SK-N-SH treated with all-trans-retinoic acid at 6 μM for 48 hours (cell line): ENCODE results near the gene LY6G5B.

Experiments used
- GLIS3 ChIP-seq: fragments of 250-450 bp; sonication (Bioruptor Pico); IDR thresholded peaks from 2 replicates; pipeline ENCODE4 v1.5.0; 2020; ENCODE audit warnings: mild to moderate bottlenecking, moderate library complexity
- OSR1 ChIP-seq: fragments of 250-450 bp; sonication (Bioruptor Pico); IDR thresholded peaks from 2 replicates; pipeline ENCODE4 v1.8.0; 2022; ENCODE audit warnings: moderate library complexity, mild to moderate bottlenecking, inconsistent platforms
- PPARA ChIP-seq: fragments of 250-450 bp; sonication (Bioruptor Pico); IDR thresholded peaks from 2 replicates; pipeline ENCODE4 v1.5.0; 2020; ENCODE audit warnings: mild to moderate bottlenecking, borderline replicate concordance
- RARB ChIP-seq: fragments of 250-450 bp; sonication (Bioruptor Pico); IDR thresholded peaks from 2 replicates; pipeline ENCODE4 v1.8.0; 2021; ENCODE audit warnings: mild to moderate bottlenecking, moderate library complexity
- SNAI2 ChIP-seq: fragments of 250-450 bp; sonication (Bioruptor Pico); IDR thresholded peaks from 2 replicates; pipeline ENCODE4 v1.5.0; 2020; ENCODE audit warnings: mild to moderate bottlenecking, moderate library complexity
- TCF4 ChIP-seq: fragments of 250-450 bp; sonication (Bioruptor Pico); IDR thresholded peaks from 2 replicates; pipeline ENCODE4 v1.8.0; 2021; ENCODE audit warnings: mild to moderate bottlenecking, moderate library complexity, borderline replicate concordance
- ZFP3 ChIP-seq: fragments of 250-450 bp; sonication (Bioruptor Pico); IDR thresholded peaks from 2 replicates; pipeline ENCODE4 v1.5.0; 2020; ENCODE audit warnings: mild to moderate bottlenecking, moderate library complexity
- ZFP30 ChIP-seq: fragments of 450-650 bp; formaldehyde crosslinking; IDR thresholded peaks from 2 replicates; pipeline ENCODE4 v1.5.0; 2022; ENCODE audit warnings: mild to moderate bottlenecking, moderate library complexity
- ZNF565 ChIP-seq: fragments of 450-650 bp; formaldehyde crosslinking; conservative IDR thresholded peaks from 2 replicates; pipeline ENCODE4 v1.5.0; 2020; ENCODE audit warnings: low read depth, mild to moderate bottlenecking, moderate library complexity
- ZNF70 ChIP-seq: fragments of 450-650 bp; formaldehyde crosslinking; IDR thresholded peaks from 2 replicates; pipeline ENCODE4 v1.5.0; 2020; ENCODE audit warnings: mild to moderate bottlenecking, moderate library complexity
- ZNF8 ChIP-seq: fragments of 450-650 bp; formaldehyde crosslinking; IDR thresholded peaks from 2 replicates; pipeline ENCODE4 v1.5.0; 2020; ENCODE audit warnings: mild to moderate bottlenecking, moderate library complexity
- TF ChIP-seq, protein P1 (sequence below): fragments of 250-450 bp; sonication (Bioruptor Pico); IDR thresholded peaks from 2 replicates; pipeline ENCODE4 v1.8.0; 2020; ENCODE audit warnings: mild to moderate bottlenecking, moderate library complexity, borderline replicate concordance
- TF ChIP-seq, protein P2 (sequence below): fragments of 250-450 bp; sonication (Bioruptor Pico); IDR thresholded peaks from 2 replicates; pipeline ENCODE4 v1.5.1; 2020; ENCODE audit warnings: low read depth, mild to moderate bottlenecking, moderate library complexity

DNA sequence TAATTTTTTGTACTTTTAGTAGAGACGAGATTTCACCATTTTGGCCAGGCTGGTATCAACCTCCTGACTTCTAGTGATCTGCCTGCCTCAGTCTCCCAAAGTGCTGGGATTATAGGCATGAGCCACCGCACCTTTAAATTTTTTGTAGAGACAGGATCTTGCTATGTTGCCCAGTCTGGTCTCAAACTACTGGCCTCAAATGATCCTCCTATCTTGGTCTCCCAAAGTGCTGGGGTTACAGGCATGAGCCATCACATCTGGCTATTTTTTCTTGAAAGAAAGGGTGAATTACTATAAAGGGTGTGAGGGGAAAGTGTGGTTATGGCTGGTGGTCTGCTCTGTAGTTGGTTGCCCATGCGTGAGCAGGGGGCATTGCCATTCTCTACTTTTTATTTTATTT lies 38.4 kb downstream of the LY6G5B start:
- TF ChIP-seq SNAI2 (no peak), ZFP3 (CRISPR knock-in tag) (no peak), ZNF565 (CRISPR knock-in tag) (no peak), RARB (no peak), OSR1 (CRISPR knock-in tag) (no peak), GLIS3 (CRISPR knock-in tag) (no peak), PPARA (CRISPR knock-in tag) (no peak), ZFP30 (CRISPR knock-in tag) (no peak), TCF4 (CRISPR knock-in tag) (no peak), ZNF8 (CRISPR knock-in tag) (no peak), ZNF70 (CRISPR knock-in tag) (no peak)
- TF ChIP-seq, protein P1, sequence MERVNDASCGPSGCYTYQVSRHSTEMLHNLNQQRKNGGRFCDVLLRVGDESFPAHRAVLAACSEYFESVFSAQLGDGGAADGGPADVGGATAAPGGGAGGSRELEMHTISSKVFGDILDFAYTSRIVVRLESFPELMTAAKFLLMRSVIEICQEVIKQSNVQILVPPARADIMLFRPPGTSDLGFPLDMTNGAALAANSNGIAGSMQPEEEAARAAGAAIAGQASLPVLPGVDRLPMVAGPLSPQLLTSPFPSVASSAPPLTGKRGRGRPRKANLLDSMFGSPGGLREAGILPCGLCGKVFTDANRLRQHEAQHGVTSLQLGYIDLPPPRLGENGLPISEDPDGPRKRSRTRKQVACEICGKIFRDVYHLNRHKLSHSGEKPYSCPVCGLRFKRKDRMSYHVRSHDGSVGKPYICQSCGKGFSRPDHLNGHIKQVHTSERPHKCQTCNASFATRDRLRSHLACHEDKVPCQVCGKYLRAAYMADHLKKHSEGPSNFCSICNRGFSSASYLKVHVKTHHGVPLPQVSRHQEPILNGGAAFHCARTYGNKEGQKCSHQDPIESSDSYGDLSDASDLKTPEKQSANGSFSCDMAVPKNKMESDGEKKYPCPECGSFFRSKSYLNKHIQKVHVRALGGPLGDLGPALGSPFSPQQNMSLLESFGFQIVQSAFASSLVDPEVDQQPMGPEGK, result no peak
- TF ChIP-seq, protein P2, sequence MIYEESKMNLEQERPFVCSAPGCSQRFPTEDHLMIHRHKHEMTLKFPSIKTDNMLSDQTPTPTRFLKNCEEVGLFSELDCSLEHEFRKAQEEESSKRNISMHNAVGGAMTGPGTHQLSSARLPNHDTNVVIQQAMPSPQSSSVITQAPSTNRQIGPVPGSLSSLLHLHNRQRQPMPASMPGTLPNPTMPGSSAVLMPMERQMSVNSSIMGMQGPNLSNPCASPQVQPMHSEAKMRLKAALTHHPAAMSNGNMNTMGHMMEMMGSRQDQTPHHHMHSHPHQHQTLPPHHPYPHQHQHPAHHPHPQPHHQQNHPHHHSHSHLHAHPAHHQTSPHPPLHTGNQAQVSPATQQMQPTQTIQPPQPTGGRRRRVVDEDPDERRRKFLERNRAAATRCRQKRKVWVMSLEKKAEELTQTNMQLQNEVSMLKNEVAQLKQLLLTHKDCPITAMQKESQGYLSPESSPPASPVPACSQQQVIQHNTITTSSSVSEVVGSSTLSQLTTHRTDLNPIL (CRISPR knock-in tag), result no peak
